HG03045 (cell line): ENCODE data around the gene KLHL36.
"Not testable (repeated sequence)": the region's sequence is repeated elsewhere in the genome, so short reads cannot be mapped to it uniquely, and the experiment has no call there.

Source experiments
- ATAC-seq: cut with Tn5 transposase; IDR thresholded peaks from one replicate; pipeline ENCODE4 v1.9.1; 2021; ENCODE audit warnings: mild to moderate bottlenecking, moderate library complexity; ENCODE audit not compliant: unreplicated experiment

Gene KLHL36

DNA sequence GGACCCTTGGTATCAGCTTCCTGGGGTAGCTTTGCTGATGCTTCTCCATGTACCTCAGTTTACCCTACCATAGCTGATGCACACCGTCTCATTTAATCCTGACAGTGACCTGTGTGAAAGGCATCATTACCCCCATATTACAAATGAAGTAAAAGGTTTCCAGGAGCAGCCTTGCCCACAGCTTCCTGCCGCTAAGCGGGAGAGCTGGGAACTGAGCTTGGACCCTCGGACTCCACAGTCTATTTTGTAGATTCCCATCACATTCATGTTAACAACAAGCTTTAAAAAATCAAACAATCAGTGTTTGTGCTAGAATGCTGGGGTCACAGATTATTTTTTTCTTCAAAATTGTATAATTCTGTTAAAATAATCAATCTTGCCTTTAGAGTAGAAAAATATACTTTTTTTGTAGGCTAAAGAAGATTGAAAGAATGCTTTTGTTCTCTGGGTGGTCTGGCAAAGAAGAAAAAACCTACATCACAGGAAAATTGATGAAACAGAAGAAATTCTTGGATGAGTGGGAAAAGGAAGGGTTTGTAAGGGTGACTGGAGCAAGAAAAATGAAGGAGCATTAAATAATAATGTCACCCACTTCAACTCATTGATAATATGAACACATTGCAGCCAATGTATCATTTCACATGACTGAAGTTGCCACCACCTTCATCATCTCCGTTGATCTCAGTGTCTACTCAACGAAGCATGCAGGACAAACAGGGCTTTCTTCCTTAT is 41.9 kb downstream of the KLHL36 start:
- ATAC-seq: no peak

DNA sequence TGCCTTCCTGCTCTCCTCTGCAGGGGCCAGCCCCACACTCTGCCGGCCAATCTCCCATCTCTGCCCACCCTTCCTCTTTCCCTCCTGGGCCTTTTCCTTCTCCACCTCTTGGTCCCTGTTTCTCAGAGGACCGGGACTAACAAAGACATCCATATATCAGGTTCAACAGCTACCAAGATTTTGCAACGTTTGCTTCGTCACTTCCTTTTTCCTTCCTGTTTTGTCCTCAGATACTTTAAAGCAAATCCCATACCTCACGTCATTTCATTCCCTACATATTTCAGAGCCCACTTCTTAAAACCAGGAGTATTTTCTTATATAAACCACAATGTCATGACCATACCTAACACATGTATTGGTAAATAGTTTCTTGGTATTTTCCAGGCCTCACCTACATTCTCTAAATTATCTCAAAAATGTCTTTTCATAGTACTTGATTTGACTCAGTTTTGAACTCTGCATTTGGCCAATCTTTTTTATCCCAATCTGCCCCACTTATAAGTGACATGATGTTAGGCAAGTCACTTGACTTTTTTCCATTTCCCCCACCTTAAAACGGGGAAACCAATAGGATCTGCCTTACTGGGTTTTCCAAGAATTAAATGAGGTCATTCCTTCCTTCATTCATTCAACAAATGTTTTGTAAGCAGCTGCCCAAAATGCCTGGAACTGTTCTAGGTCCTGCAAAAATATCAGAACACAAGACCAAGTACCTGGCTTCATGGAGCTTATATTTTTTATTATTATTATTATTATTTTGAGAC is 44.3 kb downstream of the KLHL36 start:
- no peak for ATAC-seq

DNA sequence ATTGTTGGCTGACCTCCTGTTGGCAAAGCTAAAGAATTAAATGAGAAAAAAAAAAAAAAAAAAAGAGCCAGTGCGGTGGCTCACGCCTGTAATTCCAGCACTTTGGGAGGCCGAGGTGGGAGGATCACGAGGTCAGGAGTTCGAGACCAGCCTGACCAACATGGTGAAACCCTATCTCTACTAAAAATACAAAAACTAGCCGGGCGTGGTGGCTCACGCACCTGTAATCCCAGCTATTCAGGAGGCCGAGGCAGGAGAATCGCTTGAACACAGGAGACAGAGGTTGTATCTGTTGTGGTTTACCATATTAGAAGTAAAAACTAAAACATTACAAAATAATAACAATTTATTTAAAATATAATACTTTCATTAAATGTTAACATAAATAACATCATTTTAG is 45.6 kb downstream of the KLHL36 start:
- not testable (repeated sequence) for ATAC-seq

DNA sequence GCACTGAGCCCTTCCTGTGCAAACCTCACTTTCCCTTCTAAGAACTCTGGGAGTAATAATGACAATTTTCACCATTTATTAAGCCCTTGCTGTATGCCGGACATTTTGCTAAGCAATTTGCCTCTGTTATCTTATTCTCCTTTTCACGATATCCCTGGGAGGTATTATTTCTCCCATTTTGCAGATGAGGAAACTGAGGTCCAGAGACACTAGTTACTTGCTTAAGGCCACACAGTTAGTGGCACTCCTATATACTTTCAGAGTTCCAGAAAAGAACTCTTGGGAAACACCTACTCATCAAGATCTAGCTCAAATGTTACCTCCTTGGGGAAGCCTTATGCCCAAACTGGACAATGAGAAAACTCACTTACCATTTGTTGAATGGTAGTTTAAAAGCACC is 46.7 kb downstream of the KLHL36 start:
- ATAC-seq: no peak

DNA sequence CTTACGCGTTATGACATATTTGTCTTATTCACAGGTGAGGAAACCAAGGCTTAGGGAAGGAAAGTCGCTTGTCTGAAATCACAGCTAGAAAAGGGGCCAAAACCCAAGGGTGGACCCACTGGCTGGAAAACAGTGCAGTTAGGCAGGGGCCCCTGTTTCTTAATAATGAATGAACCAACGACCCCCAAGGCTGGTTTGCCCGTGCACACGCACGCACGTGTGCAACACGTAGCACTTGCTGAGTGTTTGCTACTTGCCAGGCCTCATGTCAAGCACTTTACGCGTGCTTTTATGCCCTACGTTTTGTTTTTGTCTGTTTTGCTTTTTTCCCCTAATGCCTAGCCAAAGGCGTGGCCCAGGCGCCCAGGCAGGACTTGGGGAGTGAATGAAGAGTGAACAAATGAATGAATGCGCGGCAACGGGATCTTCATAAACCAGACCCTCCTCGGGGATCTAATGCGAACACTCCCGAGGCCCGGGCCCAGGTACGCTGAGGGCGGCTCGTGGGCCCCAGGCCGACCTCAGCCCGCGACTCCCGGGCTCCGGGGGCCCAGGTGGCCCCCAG is 50.9 kb downstream of the KLHL36 start:
- ATAC-seq: no peak

DNA sequence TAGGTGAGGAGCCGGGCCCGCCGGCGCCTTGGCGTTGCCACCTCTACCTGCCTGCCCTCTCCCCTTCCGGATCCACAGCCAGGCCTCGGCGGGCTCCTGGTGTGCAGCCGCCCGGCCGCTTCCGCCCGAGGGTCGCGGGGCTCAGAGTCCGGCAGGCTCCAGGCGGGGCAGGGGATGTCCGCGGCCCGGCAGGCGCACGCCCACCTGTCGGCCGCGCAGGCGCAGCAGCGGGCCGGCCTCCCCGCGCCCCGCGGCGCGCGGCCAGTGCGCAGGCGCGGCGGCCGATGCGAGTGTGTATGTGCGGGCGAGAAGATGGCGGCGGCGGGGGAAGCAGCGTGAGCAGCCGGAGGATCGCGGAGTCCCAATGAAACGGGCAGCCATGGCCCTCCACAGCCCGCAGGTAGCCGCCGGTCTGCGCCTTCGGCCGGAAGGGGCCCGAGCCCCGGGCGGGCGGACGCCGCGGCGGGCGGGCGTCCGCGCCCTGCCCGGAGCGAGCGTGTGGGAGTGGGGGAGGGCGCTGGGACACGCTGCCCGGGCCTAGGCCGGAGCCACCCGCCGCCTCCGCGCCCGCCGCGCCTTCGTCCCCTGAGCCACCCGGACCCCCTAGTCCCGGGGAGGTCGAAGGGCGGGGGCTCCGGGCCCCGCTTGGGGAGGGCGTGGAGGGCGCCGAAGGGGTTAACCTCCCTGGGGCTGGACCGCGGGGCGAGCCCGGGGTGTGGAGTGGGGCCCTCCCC is 51.6 kb downstream of the KLHL36 start, which contains the start of gene USP10:
Gene USP10 (plus strand): TSS at position 289 of the 734 bp plus-strand sequence. CDS start 91 bp downstream, at position 380.
- peak; percentile 77 for ATAC-seq

DNA sequence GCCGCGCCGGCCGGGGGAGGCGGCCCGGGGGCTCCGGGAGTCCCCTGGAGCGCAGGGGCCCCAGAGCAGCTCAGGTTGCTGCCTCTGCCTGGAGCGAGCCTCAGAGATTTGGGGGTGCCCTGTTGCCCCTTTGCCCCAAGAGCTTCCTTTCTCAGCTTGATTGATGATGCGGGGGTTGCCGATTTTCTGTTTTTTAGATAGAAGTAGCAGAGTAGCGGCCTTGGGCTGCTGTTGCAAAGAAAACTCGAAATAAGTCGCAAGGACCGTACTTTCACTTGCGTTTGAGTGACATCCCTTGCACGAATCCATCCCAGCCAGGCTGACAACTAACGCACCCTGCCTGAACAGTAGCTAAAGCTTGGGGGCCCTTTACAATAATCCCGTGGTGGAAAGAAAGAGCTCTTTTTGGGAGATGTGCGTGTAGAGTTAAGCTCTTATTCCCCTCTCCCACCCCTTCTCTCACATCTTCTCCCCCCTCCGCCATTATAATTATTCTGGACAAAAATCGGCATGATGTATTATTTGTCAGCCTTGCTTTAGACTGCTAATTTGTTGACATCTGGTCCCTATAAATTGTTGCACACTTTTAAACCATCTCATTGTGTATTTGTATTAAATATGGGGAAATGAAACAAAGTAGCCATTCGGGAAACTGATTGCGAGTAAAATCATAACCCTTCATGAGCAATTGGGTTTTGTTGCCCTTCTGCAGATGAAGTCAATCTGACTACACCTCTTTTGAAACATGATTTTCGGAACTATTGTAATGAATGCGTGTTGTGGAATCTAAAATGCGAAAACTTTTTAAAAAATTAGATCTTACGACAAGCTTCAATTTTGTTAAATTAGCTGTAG is 52.4 kb downstream of the KLHL36 start:
- peak; percentile 20 for ATAC-seq

DNA sequence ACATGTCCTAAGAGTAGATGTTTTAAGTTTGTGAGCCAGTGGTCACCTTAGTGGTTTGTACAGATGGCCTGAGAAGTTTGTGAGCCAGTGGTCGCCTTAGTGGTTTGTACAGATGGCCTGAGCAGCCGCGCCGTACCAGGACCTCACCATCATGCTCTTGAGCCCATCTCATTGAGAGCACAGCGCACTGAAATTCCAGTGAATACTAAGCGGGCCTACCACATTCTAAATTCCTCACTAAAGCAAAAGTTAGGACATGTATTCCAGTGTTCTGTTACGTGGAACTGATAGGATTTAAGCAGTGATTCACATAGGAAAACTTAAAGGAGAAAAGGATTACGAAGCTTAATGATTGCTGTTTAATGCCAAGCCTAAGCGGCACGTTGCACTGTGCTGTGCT is 55.4 kb downstream of the KLHL36 start:
- no peak for ATAC-seq

DNA sequence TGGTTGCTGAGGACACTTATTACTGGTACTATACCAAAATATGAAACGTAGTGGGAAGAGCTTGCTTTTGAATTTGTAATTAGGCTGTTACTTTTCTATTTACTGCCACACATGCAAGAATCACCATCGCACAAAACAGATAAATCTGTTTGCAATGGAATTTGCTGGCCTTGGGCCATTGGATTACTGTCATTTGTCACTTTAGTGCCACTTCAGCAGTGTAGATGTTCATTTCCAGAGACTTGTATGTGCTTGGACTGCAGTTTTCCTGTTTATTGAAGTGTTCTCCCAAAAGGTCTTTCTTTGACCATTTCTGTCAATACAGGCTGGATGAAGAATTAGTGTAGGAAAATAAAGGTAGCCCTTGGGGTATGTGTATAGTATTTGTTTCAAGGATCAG is 55.9 kb downstream of the KLHL36 start:
- ATAC-seq: no peak

DNA sequence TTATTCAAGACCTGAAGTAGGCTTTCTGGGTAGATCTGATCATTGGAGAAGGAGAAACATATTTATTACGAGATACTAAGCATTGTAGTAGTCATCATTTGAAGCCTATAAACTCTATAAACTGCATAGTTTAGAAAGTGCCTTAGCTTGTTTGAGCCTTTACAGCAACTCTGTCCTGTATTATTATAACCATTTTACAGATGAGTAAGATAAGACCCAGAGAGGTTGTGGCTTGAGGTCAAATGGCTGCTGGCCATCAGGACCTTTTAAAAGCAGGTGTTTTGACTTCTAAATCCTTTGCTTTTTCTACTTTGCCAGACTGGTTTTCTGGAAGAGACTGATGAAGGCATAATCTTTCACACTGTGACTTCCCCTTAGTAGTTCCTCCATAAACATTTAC is 58.5 kb downstream of the KLHL36 start:
- ATAC-seq: no peak

DNA sequence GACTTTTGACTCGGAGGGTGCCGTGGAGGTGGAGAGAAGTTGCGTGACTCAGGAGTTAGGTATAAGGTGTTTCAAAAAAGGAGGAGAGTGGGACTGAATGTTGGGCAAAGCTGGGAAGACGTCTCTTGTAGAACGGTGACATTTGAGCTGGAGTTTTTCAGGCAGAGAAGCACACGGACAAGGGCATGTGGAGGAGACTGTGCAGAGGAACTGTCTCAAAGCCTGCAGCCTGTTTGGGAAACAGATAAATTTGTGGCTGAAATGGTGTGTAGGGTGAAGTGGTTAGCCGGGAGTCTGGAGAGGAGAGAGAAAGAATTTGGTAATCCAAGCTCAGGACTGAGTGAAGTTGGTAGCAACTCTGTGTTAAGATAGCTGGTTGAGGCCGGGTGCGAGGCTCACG is 61.3 kb downstream of the KLHL36 start:
- ATAC-seq: no peak

DNA sequence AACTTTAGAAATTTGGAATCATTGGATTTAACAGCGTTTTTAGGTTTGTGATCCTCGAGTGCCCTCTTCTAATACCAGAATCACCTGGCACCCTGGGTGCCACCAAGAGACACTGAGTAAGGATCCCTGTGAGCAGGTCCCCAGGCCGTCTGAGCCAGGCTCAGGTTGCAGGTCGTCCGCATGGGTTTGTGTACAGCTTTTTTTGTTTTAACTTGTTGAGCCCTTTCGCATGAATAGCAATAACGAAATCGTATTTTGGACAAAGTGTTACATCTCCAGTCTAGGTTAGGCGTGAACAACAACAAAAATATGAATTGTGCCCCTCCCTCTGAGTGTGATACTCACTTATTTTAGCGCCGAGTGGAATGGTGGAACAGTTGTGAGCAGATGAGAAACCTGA is 62.4 kb downstream of the KLHL36 start:
- ATAC-seq: no peak
